Epidermal melanocyte (primary cell): Measurements from ENCODE around the gene CYB5D1.

Source experiments
- DNase-seq: peaks from one replicate; pipeline ENCODE4 v3.0.0; 2011; ENCODE audit warnings: low spot score; ENCODE audit not compliant: insufficient read length

CYB5D1 gene

GRCh38 chr17:7844292-7845154, 13.3 kb upstream of the CYB5D1 start:
- peak; percentile 99 for DNase-seq

- no peak for DNase-seq
Measured at GRCh38 chr17:7845359-7846062, 12.3 kb upstream of the CYB5D1 start.

GRCh38 chr17:7846063-7846735, 11.6 kb upstream of the CYB5D1 start:
- DNase-seq: no peak

GRCh38 chr17:7846765-7847661, 10.8 kb upstream of the CYB5D1 start:
- DNase-seq: no peak

- DNase-seq: no peak
Measured at GRCh38 chr17:7848131-7848579, 9.6 kb upstream of the CYB5D1 start.

- no peak for DNase-seq
Measured at GRCh38 chr17:7848739-7849129, 9.1 kb upstream of the CYB5D1 start.

- no peak for DNase-seq
Measured at GRCh38 chr17:7849130-7849750, 8.6 kb upstream of the CYB5D1 start.

GRCh38 chr17:7849751-7850504, 7.9 kb upstream of the CYB5D1 start:
- DNase-seq: no peak

- no peak for DNase-seq
Measured at GRCh38 chr17:7850701-7851437, 6.9 kb upstream of the CYB5D1 start.

- peak; percentile 81 for DNase-seq
Measured at GRCh38 chr17:7851438-7852261, 6.2 kb upstream of the CYB5D1 start.

- no peak for DNase-seq
Measured at GRCh38 chr17:7852262-7852670, 5.5 kb upstream of the CYB5D1 start.

- DNase-seq: no peak
Measured at GRCh38 chr17:7852919-7853690, 4.7 kb upstream of the CYB5D1 start.

GRCh38 chr17:7853691-7854038, 4.1 kb upstream of the CYB5D1 start:
- DNase-seq: no peak

- no peak for DNase-seq
Measured at GRCh38 chr17:7854078-7854777, 3.6 kb upstream of the CYB5D1 start.

- DNase-seq: no peak
Measured at GRCh38 chr17:7854851-7855659, 2.7 kb upstream of the CYB5D1 start, which contains the start of gene TMEM88. TSS of gene TMEM88 (plus strand) at chr17:7855066. CDS start at chr17:7855075, 9 bp downstream.

GRCh38 chr17:7855660-7856010, 2.2 kb upstream of the CYB5D1 start:
- DNase-seq: no peak
